Measurements from ENCODE around the gene DOCK1.

Gene DOCK1

GRCh38 chr10:127431525-127431924 lies 526.3 kb downstream of the DOCK1 start:
- no peak overlapping the region for H3K4me3 ChIP-seq (ENCODE audit: low read length)
- no peak overlapping the region for H3K27ac ChIP-seq (ENCODE audit: low read depth, low read length)
- no peaks in the 10 kb centered on the region for H3K27me3 ChIP-seq (ENCODE audit: control insufficient read depth, insufficient read depth, low read length)
- H3K9ac ChIP-seq (ENCODE audit: low read length) = no peak overlapping the region
- no peaks in the 10 kb centered on the region for H3K4me1 ChIP-seq (ENCODE audit: control insufficient read depth, insufficient read depth, low read length)
- peaks cover 5% of the 10 kb centered on the region for H3K36me3 ChIP-seq (ENCODE audit: control insufficient read depth, insufficient read depth, low read length)

DNA sequence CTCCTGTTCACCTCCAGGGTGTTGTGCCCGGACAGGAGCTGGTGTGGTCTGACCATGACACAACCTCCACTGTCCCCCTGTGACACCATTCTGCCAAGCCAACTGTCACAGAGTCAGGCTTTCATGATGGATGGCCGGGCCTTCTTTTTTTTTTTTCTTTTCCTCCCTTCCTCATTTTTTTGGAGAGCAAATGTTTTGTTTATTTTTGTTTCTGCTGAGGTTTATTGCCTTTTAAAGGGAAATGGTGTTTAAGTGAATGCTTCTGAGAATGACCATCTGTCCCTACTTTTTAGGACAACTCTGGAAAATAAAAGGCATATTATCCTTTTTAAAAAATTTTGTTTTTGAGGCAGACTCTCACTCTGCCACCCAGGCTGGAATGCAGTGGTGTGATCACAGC lies 528.8 kb downstream of the DOCK1 start:
- Histone ChIP-seq H3K27me3 (ENCODE audit: control insufficient read depth, insufficient read depth, low read length) (no peaks in the 10 kb centered on the region), H3K27ac (ENCODE audit: low read depth, low read length) (no peak overlapping the region), H3K4me1 (ENCODE audit: control insufficient read depth, insufficient read depth, low read length) (no peaks in the 10 kb centered on the region), H3K36me3 (ENCODE audit: control insufficient read depth, insufficient read depth, low read length) (peaks cover 4% of the 10 kb centered on the region), H3K9ac (ENCODE audit: low read length) (no peak overlapping the region), H3K4me3 (ENCODE audit: low read length) (no peak overlapping the region)

- Histone ChIP-seq H3K27me3 (ENCODE audit: control insufficient read depth, insufficient read depth, low read length) (no peaks in the 10 kb centered on the region), H3K9ac (ENCODE audit: low read length) (no peak overlapping the region), H3K4me3 (ENCODE audit: low read length) (no peak overlapping the region), H3K27ac (ENCODE audit: low read depth, low read length) (no peak overlapping the region), H3K4me1 (ENCODE audit: control insufficient read depth, insufficient read depth, low read length) (no peaks in the 10 kb centered on the region), H3K36me3 (ENCODE audit: control insufficient read depth, insufficient read depth, low read length) (peaks cover 4% of the 10 kb centered on the region)
Observed at GRCh38 chr10:127435246-127435645, 530.0 kb downstream of the DOCK1 start.

DNA sequence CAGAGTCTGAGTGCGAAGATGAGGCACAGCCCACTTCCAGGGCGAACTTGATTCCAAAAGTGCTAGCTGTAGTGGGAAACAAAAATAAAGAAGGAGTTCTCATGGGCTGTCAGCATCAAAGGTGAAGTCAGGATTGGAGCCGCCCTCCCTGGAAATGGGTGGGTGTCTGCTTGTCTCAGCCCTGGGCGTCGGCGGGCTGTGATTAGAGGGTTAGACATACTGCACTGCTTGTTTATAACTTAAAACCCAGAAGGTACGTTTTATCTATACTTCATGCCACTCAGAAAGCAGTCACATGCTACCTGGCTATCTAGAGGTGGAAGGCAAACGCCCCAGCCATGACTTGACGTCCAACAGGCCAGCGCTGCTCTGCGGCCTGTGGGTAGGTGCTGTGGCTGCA lies 535.1 kb downstream of the DOCK1 start:
- H3K4me1 ChIP-seq (ENCODE audit: control insufficient read depth, insufficient read depth, low read length) = no peaks in the 10 kb centered on the region
- peaks cover 17% of the 10 kb centered on the region for H3K36me3 ChIP-seq (ENCODE audit: control insufficient read depth, insufficient read depth, low read length)
- no peak overlapping the region for H3K4me3 ChIP-seq (ENCODE audit: low read length)
- no peaks in the 10 kb centered on the region for H3K27me3 ChIP-seq (ENCODE audit: control insufficient read depth, insufficient read depth, low read length)
- H3K9ac ChIP-seq (ENCODE audit: low read length) = no peak overlapping the region
- H3K27ac ChIP-seq (ENCODE audit: low read depth, low read length) = no peak overlapping the region

GRCh38 chr10:127441350-127442219 lies 536.4 kb downstream of the DOCK1 start:
- Histone ChIP-seq H3K27me3 (ENCODE audit: control insufficient read depth, insufficient read depth, low read length) (no peaks in the 10 kb centered on the region), H3K9ac (ENCODE audit: low read length) (no peak overlapping the region), H3K36me3 (ENCODE audit: control insufficient read depth, insufficient read depth, low read length) (peaks cover 21% of the 10 kb centered on the region), H3K27ac (ENCODE audit: low read depth, low read length) (no peak overlapping the region), H3K4me1 (ENCODE audit: control insufficient read depth, insufficient read depth, low read length) (no peaks in the 10 kb centered on the region), H3K4me3 (ENCODE audit: low read length) (no peak overlapping the region)

- Histone ChIP-seq H3K9ac (ENCODE audit: low read length) (no peak overlapping the region), H3K36me3 (ENCODE audit: control insufficient read depth, insufficient read depth, low read length) (peaks cover 21% of the 10 kb centered on the region), H3K4me3 (ENCODE audit: low read length) (no peak overlapping the region), H3K27me3 (ENCODE audit: control insufficient read depth, insufficient read depth, low read length) (no peaks in the 10 kb centered on the region), H3K4me1 (ENCODE audit: control insufficient read depth, insufficient read depth, low read length) (no peaks in the 10 kb centered on the region), H3K27ac (ENCODE audit: low read depth, low read length) (no peak overlapping the region)
Observed at GRCh38 chr10:127442220-127442525, 536.9 kb downstream of the DOCK1 start.

GRCh38 chr10:127444155-127444554 lies 538.9 kb downstream of the DOCK1 start:
- no peak overlapping the region for H3K27ac ChIP-seq (ENCODE audit: low read depth, low read length)
- peaks cover 22% of the 10 kb centered on the region for H3K36me3 ChIP-seq (ENCODE audit: control insufficient read depth, insufficient read depth, low read length)
- no peaks in the 10 kb centered on the region for H3K27me3 ChIP-seq (ENCODE audit: control insufficient read depth, insufficient read depth, low read length)
- no peak overlapping the region for H3K9ac ChIP-seq (ENCODE audit: low read length)
- no peak overlapping the region for H3K4me3 ChIP-seq (ENCODE audit: low read length)
- H3K4me1 ChIP-seq (ENCODE audit: control insufficient read depth, insufficient read depth, low read length) = no peaks in the 10 kb centered on the region

DNA sequence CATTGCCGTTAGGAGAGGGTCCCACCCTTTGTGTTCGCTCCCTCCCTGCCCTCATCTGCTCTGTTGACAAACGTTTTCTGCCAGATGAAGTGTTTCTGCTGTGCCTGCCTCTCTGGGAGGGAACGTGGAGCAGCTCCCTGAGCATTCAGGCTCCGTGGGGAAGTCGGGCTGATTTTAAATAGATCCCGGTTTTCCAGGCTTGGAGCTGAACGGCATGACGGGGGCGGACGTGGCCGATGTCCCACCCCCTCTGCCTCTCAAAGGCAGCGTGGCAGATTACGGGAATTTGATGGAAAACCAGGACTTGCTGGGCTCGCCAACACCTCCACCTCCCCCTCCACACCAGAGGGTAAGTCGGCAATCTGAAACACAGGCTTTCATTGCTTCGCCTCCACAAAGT lies 542.0 kb downstream of the DOCK1 start:
- Histone ChIP-seq H3K27me3 (ENCODE audit: control insufficient read depth, insufficient read depth, low read length) (no peaks in the 10 kb centered on the region), H3K9ac (ENCODE audit: low read length) (no peak overlapping the region), H3K4me3 (ENCODE audit: low read length) (no peak overlapping the region), H3K36me3 (ENCODE audit: control insufficient read depth, insufficient read depth, low read length) (peaks cover 22% of the 10 kb centered on the region), H3K4me1 (ENCODE audit: control insufficient read depth, insufficient read depth, low read length) (no peaks in the 10 kb centered on the region), H3K27ac (ENCODE audit: low read depth, low read length) (no peak overlapping the region)

DNA sequence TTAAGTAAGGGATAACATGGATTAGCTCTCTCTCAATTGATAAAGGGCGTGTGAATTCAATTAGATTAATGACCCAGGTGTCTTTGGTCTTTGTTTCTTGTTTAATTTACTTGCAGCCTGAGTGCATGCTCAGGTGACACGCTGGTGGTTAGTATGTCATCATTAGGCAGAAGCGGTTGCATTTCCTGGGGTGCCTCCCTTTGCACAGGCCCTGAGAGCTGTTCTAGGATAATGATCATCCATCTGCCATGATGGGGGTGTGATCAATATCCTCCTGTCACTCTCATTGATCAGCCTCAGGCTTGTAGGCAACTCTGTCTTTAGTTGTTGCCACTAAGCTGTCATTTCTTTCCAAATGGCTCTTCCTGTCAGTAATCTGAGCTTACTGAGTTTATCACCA lies 544.3 kb downstream of the DOCK1 start:
- H3K27me3 ChIP-seq (ENCODE audit: control insufficient read depth, insufficient read depth, low read length) = no peaks in the 10 kb centered on the region
- H3K27ac ChIP-seq (ENCODE audit: low read depth, low read length) = no peak overlapping the region
- no peaks in the 10 kb centered on the region for H3K4me1 ChIP-seq (ENCODE audit: control insufficient read depth, insufficient read depth, low read length)
- H3K9ac ChIP-seq (ENCODE audit: low read length) = no peak overlapping the region
- H3K36me3 ChIP-seq (ENCODE audit: control insufficient read depth, insufficient read depth, low read length) = peaks cover 15% of the 10 kb centered on the region
- no peak overlapping the region for H3K4me3 ChIP-seq (ENCODE audit: low read length)

- no peak overlapping the region for H3K27ac ChIP-seq (ENCODE audit: low read depth, low read length)
- H3K27me3 ChIP-seq (ENCODE audit: control insufficient read depth, insufficient read depth, low read length) = no peaks in the 10 kb centered on the region
- H3K36me3 ChIP-seq (ENCODE audit: control insufficient read depth, insufficient read depth, low read length) = peaks cover 6% of the 10 kb centered on the region
- no peak overlapping the region for H3K4me3 ChIP-seq (ENCODE audit: low read length)
- H3K9ac ChIP-seq (ENCODE audit: low read length) = no peak overlapping the region
- no peaks in the 10 kb centered on the region for H3K4me1 ChIP-seq (ENCODE audit: control insufficient read depth, insufficient read depth, low read length)
Observed at GRCh38 chr10:127450644-127451043, 545.4 kb downstream of the DOCK1 start.

DNA sequence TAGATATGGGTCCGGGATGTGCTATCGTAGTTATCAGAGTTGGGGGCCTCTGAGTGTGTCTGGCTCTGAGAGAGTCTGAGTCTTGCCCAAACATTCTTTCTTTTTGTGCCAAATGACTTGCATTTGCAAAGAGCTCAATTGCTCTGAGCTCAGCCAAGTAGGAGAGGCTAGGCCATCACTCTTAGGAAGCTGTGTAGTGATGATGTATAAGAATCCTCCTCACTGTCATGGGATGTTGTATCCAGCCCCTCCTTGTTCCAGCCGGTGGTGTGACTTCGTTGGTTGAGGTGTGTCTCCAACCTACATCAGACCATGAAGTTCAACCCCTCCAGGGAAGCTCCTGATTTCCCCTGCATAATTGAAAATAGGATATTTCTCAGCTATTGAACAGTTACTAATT lies 546.4 kb downstream of the DOCK1 start:
- Histone ChIP-seq H3K4me3 (ENCODE audit: low read length) (no peak overlapping the region), H3K27ac (ENCODE audit: low read depth, low read length) (no peak overlapping the region), H3K9ac (ENCODE audit: low read length) (no peak overlapping the region), H3K4me1 (ENCODE audit: control insufficient read depth, insufficient read depth, low read length) (no peaks in the 10 kb centered on the region), H3K36me3 (ENCODE audit: control insufficient read depth, insufficient read depth, low read length) (peaks cover 5% of the 10 kb centered on the region), H3K27me3 (ENCODE audit: control insufficient read depth, insufficient read depth, low read length) (no peaks in the 10 kb centered on the region)

DNA sequence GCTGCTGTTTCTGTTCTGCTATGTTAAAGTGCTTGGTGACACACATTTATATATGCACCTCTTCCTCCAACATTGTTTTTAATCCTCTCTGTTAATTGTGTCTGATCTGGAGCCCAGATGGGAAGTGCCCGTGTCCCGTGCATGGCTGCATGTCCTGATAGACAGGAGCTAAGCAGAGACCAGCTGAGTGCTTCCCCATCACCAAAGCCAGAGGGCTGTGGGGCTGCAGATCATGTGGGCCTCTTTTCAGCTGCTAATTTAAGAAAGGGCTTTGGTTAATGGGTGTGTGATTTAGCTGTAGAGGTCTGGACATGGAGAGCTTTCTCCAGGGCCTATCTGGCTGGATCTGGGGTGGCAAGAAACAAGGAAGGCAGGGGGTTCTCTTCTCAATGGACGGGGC lies 547.3 kb downstream of the DOCK1 start:
- Histone ChIP-seq H3K27ac (ENCODE audit: low read depth, low read length) (no peak overlapping the region), H3K36me3 (ENCODE audit: control insufficient read depth, insufficient read depth, low read length) (peaks cover 1% of the 10 kb centered on the region), H3K4me3 (ENCODE audit: low read length) (no peak overlapping the region), H3K9ac (ENCODE audit: low read length) (no peak overlapping the region), H3K4me1 (ENCODE audit: control insufficient read depth, insufficient read depth, low read length) (no peaks in the 10 kb centered on the region), H3K27me3 (ENCODE audit: control insufficient read depth, insufficient read depth, low read length) (no peaks in the 10 kb centered on the region)

GRCh38 chr10:127453706-127454105 lies 548.5 kb downstream of the DOCK1 start:
- Histone ChIP-seq H3K27me3 (ENCODE audit: control insufficient read depth, insufficient read depth, low read length) (no peaks in the 10 kb centered on the region), H3K4me3 (ENCODE audit: low read length) (no peak overlapping the region), H3K27ac (ENCODE audit: low read depth, low read length) (no peak overlapping the region), H3K9ac (ENCODE audit: low read length) (no peak overlapping the region), H3K4me1 (ENCODE audit: control insufficient read depth, insufficient read depth, low read length) (no peaks in the 10 kb centered on the region), H3K36me3 (ENCODE audit: control insufficient read depth, insufficient read depth, low read length) (no peaks in the 10 kb centered on the region)
